ENCODE data around the gene AMBP. TPM values are rescaled to one million over a fixed set of nuclear protein-coding genes. Genes with fewer than 3 reads are reported as not detected.

Gene AMBP
- total RNA-seq, 1 donor from 2014 or later, result 110 TPM

DNA sequence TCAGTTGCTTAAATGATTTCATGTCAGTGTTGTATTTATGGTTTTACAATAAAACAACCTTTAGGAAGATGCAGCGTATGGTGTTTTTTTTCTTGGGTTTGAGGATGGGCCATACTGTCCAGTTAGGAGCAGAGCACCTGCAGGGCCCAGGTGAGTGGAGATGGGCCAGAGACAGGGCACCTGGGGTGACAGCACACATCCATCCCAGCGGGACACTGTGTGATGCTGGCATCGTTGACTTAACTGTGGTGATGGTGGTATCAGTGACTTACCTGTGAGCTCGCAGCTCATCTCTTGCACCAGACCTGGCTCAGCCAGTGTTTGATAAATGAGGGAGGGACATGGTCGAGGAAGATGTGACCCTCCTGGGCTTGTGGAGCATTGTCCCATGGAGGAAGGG lies 21.6 kb downstream of the AMBP start:
- no peak overlapping the region for H3K27ac Mint-ChIP-seq
- H3K4me3 Mint-ChIP-seq, result no peak overlapping the region
- peaks cover 16% of the 10 kb centered on the region for H3K4me1 Mint-ChIP-seq (ENCODE audit: unreplicated experiment)
- no peaks in the 10 kb centered on the region for H3K27me3 Mint-ChIP-seq
- H3K9me3 Mint-ChIP-seq, result no peaks in the 10 kb centered on the region
- H3K36me3 Mint-ChIP-seq, result peaks cover 19% of the 10 kb centered on the region
- TF ChIP-seq CTCF (conservative IDR thresholded peaks at IDR 0.05), result no peak
- DNase-seq (ENCODE audit: extremely low spot score, unreplicated experiment), result no peak

GRCh38 chr9:114055894-114056293 lies 22.2 kb downstream of the AMBP start:
- DNase-seq (ENCODE audit: extremely low spot score, unreplicated experiment), result no peak
- no peak overlapping the region for H3K4me3 Mint-ChIP-seq
- H3K9me3 Mint-ChIP-seq, result no peaks in the 10 kb centered on the region
- H3K27me3 Mint-ChIP-seq, result no peaks in the 10 kb centered on the region
- no peak for TF ChIP-seq CTCF (conservative IDR thresholded peaks at IDR 0.05)
- H3K36me3 Mint-ChIP-seq, result peaks cover 20% of the 10 kb centered on the region
- peaks cover 16% of the 10 kb centered on the region for H3K4me1 Mint-ChIP-seq (ENCODE audit: unreplicated experiment)
- H3K27ac Mint-ChIP-seq, result no peak overlapping the region

DNA sequence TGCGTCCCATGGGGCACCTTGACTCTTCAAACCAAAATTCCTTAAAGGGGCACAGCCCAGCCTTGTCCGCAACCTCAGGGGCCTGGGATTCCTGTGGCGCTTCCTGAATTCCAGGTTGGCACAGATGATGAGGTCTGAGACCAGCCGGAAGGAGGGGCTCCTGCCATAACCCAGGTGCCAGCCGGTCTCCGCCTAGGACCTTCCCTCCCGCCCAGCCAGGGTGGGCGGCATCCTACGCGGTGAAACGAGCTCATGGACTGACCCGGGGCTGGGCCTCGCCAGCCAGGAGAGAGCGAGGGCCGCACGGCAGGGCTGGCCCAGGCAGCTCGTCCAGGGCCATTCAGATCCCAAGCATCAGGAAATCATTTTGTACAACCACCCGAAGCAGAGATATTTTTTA lies 23.0 kb downstream of the AMBP start:
- peak; percentile 47 for DNase-seq (ENCODE audit: extremely low spot score, unreplicated experiment)
- Mint-ChIP-seq H3K4me1 (ENCODE audit: unreplicated experiment) (peaks cover 11% of the 10 kb centered on the region), H3K27ac (no peak overlapping the region), H3K36me3 (peaks cover 24% of the 10 kb centered on the region), H3K9me3 (no peaks in the 10 kb centered on the region), H3K27me3 (no peaks in the 10 kb centered on the region), H3K4me3 (no peak overlapping the region)
- no peak for TF ChIP-seq CTCF (conservative IDR thresholded peaks at IDR 0.05)

DNA sequence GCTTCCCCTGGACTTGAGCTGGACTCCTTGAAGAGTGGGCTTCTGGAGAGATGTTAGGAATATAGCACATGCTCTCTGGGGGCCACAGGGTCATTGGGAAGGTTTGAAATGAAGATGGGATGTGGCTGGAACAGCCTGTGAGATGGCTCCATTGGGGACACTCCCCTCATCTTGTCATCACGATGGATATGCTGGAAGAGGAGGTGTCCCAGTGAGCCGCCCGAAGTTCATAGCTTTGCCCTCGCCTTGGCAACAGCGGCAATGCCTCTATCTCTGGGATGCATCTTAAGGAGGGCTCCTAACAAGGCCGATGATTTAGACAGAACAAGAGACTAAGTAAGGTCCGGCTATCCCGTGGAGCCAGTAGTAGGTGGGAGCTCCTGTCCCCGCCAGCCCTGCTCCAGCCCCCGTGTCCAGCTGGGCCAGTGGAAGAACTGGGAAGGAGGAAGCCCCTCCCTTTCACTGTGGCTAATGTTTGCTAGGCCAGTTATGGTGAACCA lies 23.9 kb downstream of the AMBP start:
- H3K9me3 Mint-ChIP-seq, result no peaks in the 10 kb centered on the region
- H3K36me3 Mint-ChIP-seq, result peaks cover 28% of the 10 kb centered on the region
- H3K4me3 Mint-ChIP-seq, result no peak overlapping the region
- no peak overlapping the region for H3K27ac Mint-ChIP-seq
- peaks cover 6% of the 10 kb centered on the region for H3K4me1 Mint-ChIP-seq (ENCODE audit: unreplicated experiment)
- DNase-seq (ENCODE audit: extremely low spot score, unreplicated experiment), result peak; percentile 29
- H3K27me3 Mint-ChIP-seq, result no peaks in the 10 kb centered on the region
- no peak for TF ChIP-seq CTCF (conservative IDR thresholded peaks at IDR 0.05)

DNA sequence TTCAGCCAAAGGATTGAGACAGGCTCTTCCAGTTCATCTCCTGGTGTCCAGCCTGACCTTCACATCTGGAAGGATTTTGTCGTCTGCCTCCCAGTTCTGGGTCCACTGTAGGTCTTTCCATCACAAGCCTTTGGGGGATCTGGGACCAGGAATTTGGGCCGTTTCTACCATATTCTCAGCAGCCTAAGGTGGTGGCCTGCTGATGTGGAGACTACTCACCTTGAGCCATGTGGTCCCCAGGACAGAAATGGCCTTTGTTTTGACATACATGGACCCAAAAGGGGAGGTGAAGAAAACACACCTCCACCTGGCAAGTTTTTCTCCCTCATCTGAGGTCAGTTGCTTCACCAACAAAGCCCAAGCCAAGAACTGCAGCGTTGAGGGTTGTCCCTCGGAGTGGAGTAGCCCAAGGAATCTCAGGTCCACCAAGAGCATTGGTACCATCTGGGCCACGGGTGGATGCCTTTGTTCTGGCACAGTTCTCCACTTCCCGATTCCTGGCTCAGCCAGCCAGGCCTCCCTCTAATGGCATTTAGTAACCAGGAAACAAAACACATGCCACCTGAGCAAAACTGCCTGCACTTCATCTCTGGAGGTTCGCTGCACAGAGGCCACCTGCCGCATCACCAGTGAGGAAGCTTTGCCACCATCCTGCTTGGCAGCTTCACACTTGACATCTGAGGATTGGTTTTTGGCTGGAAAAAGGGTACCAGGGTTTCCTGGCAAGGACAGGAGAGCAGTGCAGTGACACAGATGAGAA lies 24.7 kb downstream of the AMBP start:
- peaks cover 6% of the 10 kb centered on the region for H3K4me1 Mint-ChIP-seq (ENCODE audit: unreplicated experiment)
- no peak overlapping the region for H3K27ac Mint-ChIP-seq
- peak; percentile 36 for DNase-seq (ENCODE audit: extremely low spot score, unreplicated experiment)

More for the DNA sequence above, 24.7 kb downstream of the AMBP start:
- H3K36me3 Mint-ChIP-seq, result peaks cover 30% of the 10 kb centered on the region
- no peaks in the 10 kb centered on the region for H3K27me3 Mint-ChIP-seq
- no peak overlapping the region for H3K4me3 Mint-ChIP-seq
- H3K9me3 Mint-ChIP-seq, result no peaks in the 10 kb centered on the region
- TF ChIP-seq CTCF (conservative IDR thresholded peaks at IDR 0.05), result no peak
